Right atrium auricular region (tissue), 2 donors: ENCODE results near the gene LHPP. TPM values are rescaled to one million over a fixed set of nuclear protein-coding genes. Genes with fewer than 3 reads are reported as not detected.

Experiments used
- DNase-seq: peaks from one replicate; pipeline ENCODE4 v3.0.0-alpha.2; 2019; ENCODE audit warnings: low spot score
- H3K27ac ChIP-seq, 2 donors: fragments of 200-600 bp; sonication (generic); 1 replicate in 1 of 2; 2 replicates in 1 of 2; pipeline ENCODE4 v1.5.1; 2016 to 2019
- H3K27me3 ChIP-seq, 2 donors: fragments of 200-600 bp; sonication (generic); one replicate each; pipeline versions ENCODE4 v1.5.1 to v1.6.0; 2017 to 2019
- H3K36me3 ChIP-seq: fragments of 200-600 bp; sonication (generic); one replicate; pipeline ENCODE4 v1.5.1; 2016
- H3K4me1 ChIP-seq, 2 donors: fragments of 200-600 bp; sonication (generic); one replicate each; pipeline versions ENCODE4 v1.5.1 to v1.6.0; 2017 to 2019
- H3K4me3 ChIP-seq, 2 donors: fragments of 200-600 bp; sonication (generic); 1 replicate in 1 of 2; 2 replicates in 1 of 2; pipeline ENCODE4 v1.5.1; 2017 to 2019; ENCODE audit warnings: mild to moderate bottlenecking in 1 of 2, moderate library complexity in 1 of 2
- H3K9me3 ChIP-seq, 2 donors: fragments of 200-600 bp; sonication (generic); one replicate each; pipeline ENCODE4 v1.5.1; 2019
- total RNA-seq, 2 donors: library from RNA; depleted of rRNA; stranded (reverse); fragments of >200 nt; gene quantifications; one replicate each; pipeline ENCODE4 v1.1.0, GENCODE V29; 2016
- TF ChIP-seq, protein P1 (sequence below), 2 donors: fragments of 200-600 bp; sonication (generic); IDR thresholded peaks; one replicate each; pipeline ENCODE4 v1.5.1; 2019; ENCODE audit warnings: antibody characterized with exemption in 2 of 2

The LHPP gene
- total RNA-seq, 2 donors from 2014 or later = 10.3 to 23.7 TPM

- Histone ChIP-seq H3K4me1 (peaks cover 0 to 32% of the 10 kb centered on the region in 2 donors), H3K4me3 (no peak overlapping the region), H3K27me3 (no peaks in the 10 kb centered on the region), H3K27ac (no peak overlapping the region), H3K36me3 (no peaks in the 10 kb centered on the region), H3K9me3 (no peaks in the 10 kb centered on the region)
- no peak for DNase-seq
- TF ChIP-seq, protein P1, sequence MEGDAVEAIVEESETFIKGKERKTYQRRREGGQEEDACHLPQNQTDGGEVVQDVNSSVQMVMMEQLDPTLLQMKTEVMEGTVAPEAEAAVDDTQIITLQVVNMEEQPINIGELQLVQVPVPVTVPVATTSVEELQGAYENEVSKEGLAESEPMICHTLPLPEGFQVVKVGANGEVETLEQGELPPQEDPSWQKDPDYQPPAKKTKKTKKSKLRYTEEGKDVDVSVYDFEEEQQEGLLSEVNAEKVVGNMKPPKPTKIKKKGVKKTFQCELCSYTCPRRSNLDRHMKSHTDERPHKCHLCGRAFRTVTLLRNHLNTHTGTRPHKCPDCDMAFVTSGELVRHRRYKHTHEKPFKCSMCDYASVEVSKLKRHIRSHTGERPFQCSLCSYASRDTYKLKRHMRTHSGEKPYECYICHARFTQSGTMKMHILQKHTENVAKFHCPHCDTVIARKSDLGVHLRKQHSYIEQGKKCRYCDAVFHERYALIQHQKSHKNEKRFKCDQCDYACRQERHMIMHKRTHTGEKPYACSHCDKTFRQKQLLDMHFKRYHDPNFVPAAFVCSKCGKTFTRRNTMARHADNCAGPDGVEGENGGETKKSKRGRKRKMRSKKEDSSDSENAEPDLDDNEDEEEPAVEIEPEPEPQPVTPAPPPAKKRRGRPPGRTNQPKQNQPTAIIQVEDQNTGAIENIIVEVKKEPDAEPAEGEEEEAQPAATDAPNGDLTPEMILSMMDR (IDR thresholded peaks at IDR 0.05) = no peak
Measured at GRCh38 chr10:124659380-124659779, 197.8 kb downstream of the LHPP start.

- no peak for DNase-seq
- Histone ChIP-seq H3K36me3 (no peaks in the 10 kb centered on the region), H3K9me3 (no peaks in the 10 kb centered on the region), H3K27ac (no peak overlapping the region), H3K27me3 (no peaks in the 10 kb centered on the region), H3K4me3 (no peak overlapping the region), H3K4me1 (peaks cover 0 to 23% of the 10 kb centered on the region in 2 donors)
- TF ChIP-seq, protein P1 (IDR thresholded peaks at IDR 0.05) = no peak
Measured at GRCh38 chr10:124660404-124661125, 198.9 kb downstream of the LHPP start.

DNA sequence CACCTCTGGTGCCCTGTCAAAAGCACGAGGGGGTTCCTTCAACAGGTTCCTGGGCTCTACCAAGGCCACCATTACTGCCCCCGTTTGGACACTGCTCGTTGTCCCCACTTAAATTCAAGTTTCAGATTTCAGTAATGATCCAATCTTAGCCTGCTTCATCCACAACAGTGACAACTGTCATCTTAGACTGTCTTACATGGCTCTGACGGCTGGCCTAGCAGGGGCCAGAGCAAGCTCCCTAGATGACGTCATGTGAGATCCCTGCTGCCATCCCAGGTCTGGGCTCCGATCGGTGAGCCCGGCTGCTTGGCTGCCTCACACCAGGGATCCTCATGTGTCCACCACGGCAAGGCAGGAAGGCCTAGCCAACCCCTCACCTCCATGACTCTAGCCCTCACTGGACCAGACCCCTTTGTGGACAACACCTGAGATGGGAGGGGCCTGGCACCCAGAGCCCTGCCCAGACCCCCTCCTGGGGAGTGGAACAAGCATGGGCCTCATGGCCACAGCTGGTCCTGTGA, 200.1 kb downstream of the LHPP start:
- no peaks in the 10 kb centered on the region for H3K27me3 ChIP-seq
- no peaks in the 10 kb centered on the region for H3K36me3 ChIP-seq
- no peaks in the 10 kb centered on the region for H3K9me3 ChIP-seq
- TF ChIP-seq, protein P1 (IDR thresholded peaks at IDR 0.05) = no peak
- no peak for DNase-seq
- H3K27ac ChIP-seq = no peak overlapping the region
- H3K4me3 ChIP-seq = no peak overlapping the region
- peaks cover 0 to 32% of the 10 kb centered on the region in 2 donors for H3K4me1 ChIP-seq

GRCh38 chr10:124663228-124663627, 201.6 kb downstream of the LHPP start:
- Histone ChIP-seq H3K4me1 (peaks cover 0 to 38% of the 10 kb centered on the region in 2 donors), H3K9me3 (no peaks in the 10 kb centered on the region), H3K4me3 (no peak overlapping the region), H3K36me3 (no peaks in the 10 kb centered on the region), H3K27ac (no peak overlapping the region), H3K27me3 (no peaks in the 10 kb centered on the region)
- no peak for DNase-seq
- TF ChIP-seq, protein P1 (IDR thresholded peaks at IDR 0.05) = no peak

Other genes with a start within 250 kb of the LHPP start
- 10 to 100 TPM; 42.1 to 49.8 TPM for gene OAT, start 42.9 kb upstream of the LHPP start, total RNA-seq
- not detected for gene NKX1-2, start 11.8 kb upstream of the LHPP start, total RNA-seq